GM12865 (cell line): ENCODE data around the gene GRIK5.
"Not testable (repeated sequence)": the region's sequence is repeated elsewhere in the genome, so short reads cannot be mapped to it uniquely, and the experiment has no call there.

Experiments used
- DNase-seq: peaks from one replicate; pipeline ENCODE4 v3.0.0; 2010; ENCODE audit warnings: low read depth
- H3K4me3 ChIP-seq: 2 replicates; pipeline ENCODE4 v1.5.1; 2011; ENCODE audit warnings: mild to moderate bottlenecking, low read depth, low read length, control low read depth
- TF ChIP-seq, protein P1 (sequence below): IDR thresholded peaks from 2 replicates; pipeline ENCODE4 v1.5.1; 2011; ENCODE audit warnings: low read length, control low read depth, low read depth, inconsistent platforms; ENCODE audit not compliant: insufficient read depth; ENCODE audit errors: missing control alignments

GRIK5 gene

DNA sequence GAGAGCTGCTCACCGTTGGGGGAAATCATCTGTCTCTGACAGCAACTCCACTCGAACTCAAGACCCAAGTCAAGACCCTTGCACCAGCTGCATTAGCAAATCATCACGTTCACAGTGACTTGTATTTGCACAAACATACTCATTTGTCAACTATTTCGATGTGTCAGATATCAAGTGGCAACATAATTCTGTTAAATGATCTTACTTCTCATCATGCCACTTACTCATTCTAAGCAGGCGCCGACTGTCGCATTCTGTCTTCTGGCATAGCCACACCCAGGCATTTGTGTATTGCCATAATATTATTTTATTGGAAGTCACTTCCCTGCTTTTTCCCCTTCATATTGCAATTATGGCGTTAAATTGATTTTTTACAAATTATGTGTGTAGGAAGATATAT is 53.0 kb downstream of the GRIK5 start:
- DNase-seq: no peak
- H3K4me3 ChIP-seq: no peak overlapping the region
- TF ChIP-seq, protein P1, sequence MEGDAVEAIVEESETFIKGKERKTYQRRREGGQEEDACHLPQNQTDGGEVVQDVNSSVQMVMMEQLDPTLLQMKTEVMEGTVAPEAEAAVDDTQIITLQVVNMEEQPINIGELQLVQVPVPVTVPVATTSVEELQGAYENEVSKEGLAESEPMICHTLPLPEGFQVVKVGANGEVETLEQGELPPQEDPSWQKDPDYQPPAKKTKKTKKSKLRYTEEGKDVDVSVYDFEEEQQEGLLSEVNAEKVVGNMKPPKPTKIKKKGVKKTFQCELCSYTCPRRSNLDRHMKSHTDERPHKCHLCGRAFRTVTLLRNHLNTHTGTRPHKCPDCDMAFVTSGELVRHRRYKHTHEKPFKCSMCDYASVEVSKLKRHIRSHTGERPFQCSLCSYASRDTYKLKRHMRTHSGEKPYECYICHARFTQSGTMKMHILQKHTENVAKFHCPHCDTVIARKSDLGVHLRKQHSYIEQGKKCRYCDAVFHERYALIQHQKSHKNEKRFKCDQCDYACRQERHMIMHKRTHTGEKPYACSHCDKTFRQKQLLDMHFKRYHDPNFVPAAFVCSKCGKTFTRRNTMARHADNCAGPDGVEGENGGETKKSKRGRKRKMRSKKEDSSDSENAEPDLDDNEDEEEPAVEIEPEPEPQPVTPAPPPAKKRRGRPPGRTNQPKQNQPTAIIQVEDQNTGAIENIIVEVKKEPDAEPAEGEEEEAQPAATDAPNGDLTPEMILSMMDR: no peak

- DNase-seq, H3K4me3 ChIP-seq: not testable (repeated sequence)
These were observed 57.3 kb downstream of the GRIK5 start for GRCh38 chr19:42012747-42013146.

DNA sequence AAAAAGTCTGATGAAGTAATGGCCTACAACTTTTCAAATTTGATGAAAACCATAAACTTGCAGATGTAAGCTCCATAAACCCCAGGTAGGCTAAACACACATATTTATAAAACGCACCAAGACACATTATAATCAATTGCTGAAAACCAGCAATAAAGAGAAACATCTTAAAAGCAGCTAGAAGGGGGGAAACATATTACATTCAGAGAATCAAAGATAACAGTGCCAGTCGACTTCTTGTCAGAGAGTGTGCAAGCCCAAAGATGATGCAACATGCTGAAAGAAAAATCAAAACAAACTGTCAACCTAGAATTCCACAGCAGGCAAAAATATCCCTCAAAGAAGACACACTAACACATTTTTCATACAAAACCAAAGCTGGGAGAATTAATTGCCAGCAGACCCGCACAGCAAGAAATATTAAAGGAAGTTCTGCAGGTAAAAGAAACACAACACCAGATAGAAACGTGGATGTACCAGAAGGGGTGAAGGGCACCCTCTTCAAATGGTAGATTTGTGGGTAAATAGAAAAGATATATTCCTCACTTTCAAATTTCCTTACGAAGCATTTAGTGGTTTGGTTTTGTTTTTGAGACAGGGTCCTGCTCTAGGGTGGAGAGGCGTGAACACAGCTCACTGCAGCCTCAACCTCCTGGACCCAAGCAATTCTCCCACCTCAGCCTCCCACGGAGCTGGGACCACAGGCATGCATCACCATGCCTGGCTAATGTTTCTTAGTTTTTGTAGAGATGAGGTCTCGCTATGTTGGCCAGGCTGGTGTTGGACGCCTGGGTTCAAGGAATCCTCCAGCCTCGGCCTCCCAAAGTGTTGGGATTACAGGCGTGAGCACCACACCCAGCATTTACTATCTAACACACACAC is 59.5 kb downstream of the GRIK5 start:
- H3K4me3 ChIP-seq: no peak overlapping the region
- DNase-seq: no peak
- TF ChIP-seq, protein P1: no peak

GRCh38 chr19:42006569-42006968 is 63.4 kb downstream of the GRIK5 start:
- TF ChIP-seq, protein P1: no peak
- DNase-seq: no peak
- H3K4me3 ChIP-seq: no peak overlapping the region

GRCh38 chr19:42005504-42005903 is 64.5 kb downstream of the GRIK5 start:
- DNase-seq: no peak
- no peak overlapping the region for H3K4me3 ChIP-seq
- TF ChIP-seq, protein P1: no peak

DNA sequence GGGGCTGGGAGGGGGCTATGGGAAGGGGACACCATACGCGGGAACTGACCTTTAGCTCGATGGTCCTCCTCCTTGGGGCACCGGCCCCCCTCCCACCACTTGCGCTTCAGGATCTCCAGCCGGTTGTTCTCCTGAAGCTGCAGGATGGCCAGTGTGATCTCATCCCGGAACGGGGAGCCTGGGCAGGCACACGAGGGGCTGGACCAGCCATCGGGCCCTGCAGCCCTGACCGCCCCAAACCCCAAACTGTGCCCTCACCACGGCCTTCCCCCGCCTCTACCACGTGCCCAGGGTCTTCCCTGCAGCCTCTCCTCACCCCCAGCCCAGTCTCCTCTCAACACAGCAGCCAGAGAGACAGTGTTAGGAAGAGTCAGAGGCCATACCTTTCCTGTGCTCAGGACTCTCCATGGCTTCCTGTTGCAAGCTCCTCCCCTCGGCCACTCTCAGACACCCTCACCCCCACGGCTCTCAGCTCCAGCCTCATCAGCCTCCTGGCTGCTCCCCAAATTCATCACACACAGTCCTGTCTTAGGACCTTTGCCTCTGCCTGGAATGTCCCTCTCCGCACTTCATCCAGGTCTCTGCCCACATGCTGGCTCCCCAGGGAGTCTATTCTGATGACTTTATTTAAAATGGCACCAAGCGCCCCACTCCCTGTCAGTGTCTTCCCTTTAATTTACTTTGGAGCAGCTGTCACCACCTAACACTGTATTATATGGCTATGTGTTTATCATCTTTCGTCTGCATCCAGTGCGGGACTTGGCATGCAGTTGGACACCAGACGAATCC is 66.3 kb downstream of the GRIK5 start:
- DNase-seq: no peak
- H3K4me3 ChIP-seq: no peak overlapping the region

DNA sequence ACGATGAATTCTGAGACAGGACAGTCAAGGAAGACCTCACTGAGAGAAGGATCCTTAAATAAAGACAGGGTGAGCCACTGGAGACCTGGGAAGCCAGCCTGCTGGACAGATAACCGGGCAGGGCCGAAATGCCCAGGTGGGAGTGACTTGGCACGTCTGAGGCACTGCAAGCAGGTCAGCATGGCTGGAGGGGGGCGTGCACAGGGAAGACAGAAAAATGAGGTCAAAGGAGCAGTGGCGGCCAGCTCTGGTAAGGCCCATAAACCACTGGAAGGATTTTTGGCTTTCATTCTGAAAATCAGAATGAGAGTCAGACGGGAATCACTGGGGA is 70.2 kb downstream of the GRIK5 start:
- DNase-seq: no peak
- no peak overlapping the region for H3K4me3 ChIP-seq
- TF ChIP-seq, protein P1: no peak

More for the DNA sequence above, 66.3 kb downstream of the GRIK5 start:
- TF ChIP-seq, protein P1: no peak
